K562 (cell line): ENCODE data around the gene GGA2. TPM values are rescaled to one million over a fixed set of nuclear protein-coding genes. Genes with fewer than 3 reads are reported as not detected.

Source experiments
- CC2D1A ChIP-seq: fragments of 450-650 bp; IDR thresholded peaks from 2 replicates; pipeline ENCODE4 v1.6.1; 2017; ENCODE audit warnings: mild to moderate bottlenecking
- DLX4 ChIP-seq: fragments of 250-450 bp; sonication (Bioruptor Pico); IDR thresholded peaks from 2 replicates; pipeline ENCODE4 v1.6.1; 2021; ENCODE audit warnings: mild to moderate bottlenecking
- DPF2 ChIP-seq: fragments of 450-650 bp; IDR thresholded peaks from 2 replicates; pipeline ENCODE4 v1.6.1; 2016
- FOXM1 ChIP-seq, 2 experiments: fragments of 450-650 bp in 1 of 2; sonication (generic) in 1 of 2; formaldehyde crosslinking in 1 of 2; IDR thresholded peaks; 2 replicates each; pipeline versions ENCODE4 v1.6.1 to v1.9.0; 2017 to 2022; ENCODE audit warnings: low read depth in 2 of 2, mild to moderate bottlenecking in 2 of 2, missing genetic modification reagents in 1 of 2, moderate library complexity in 1 of 2
- GABPB2 ChIP-seq: fragments of 250-450 bp; sonication (Bioruptor Pico); conservative IDR thresholded peaks from 2 replicates; pipeline ENCODE4 v1.5.1; 2021; ENCODE audit warnings: mild to moderate bottlenecking
- GTF3C2 ChIP-seq: IDR thresholded peaks from 3 replicates; pipeline ENCODE4 v1.6.1; 2011; ENCODE audit warnings: borderline replicate concordance, mild to moderate bottlenecking, moderate library complexity; ENCODE audit not compliant: insufficient read length; ENCODE audit errors: extremely low read depth
- MAFF ChIP-seq: IDR thresholded peaks from 2 replicates; pipeline ENCODE4 v1.6.1; 2012; ENCODE audit warnings: low read length, improper control_type of control experiment
- POLR2A ChIP-seq: fragments of 450-650 bp; conservative IDR thresholded peaks from 2 replicates; pipeline ENCODE4 v1.6.1; 2016
- PREB ChIP-seq: sonication (generic); formaldehyde crosslinking; IDR thresholded peaks from 2 replicates; pipeline ENCODE4 v1.8.1; 2023; ENCODE audit warnings: mild to moderate bottlenecking, missing genetic modification reagents
- PYGO2 ChIP-seq: fragments of 450-650 bp; IDR thresholded peaks from 2 replicates; pipeline ENCODE4 v1.6.1; 2016; ENCODE audit warnings: mild to moderate bottlenecking, missing genetic modification characterization, moderate library complexity, missing compliant biosample characterization
- RB1 ChIP-seq: fragments of 450-650 bp; IDR thresholded peaks from 2 replicates; pipeline ENCODE4 v1.6.1; 2017; ENCODE audit warnings: low read depth, mild to moderate bottlenecking
- SREBF2 ChIP-seq: sonication (generic); formaldehyde crosslinking; IDR thresholded peaks from 2 replicates; pipeline ENCODE4 v1.4.0; 2020; ENCODE audit warnings: mild to moderate bottlenecking, missing genetic modification reagents
- TSHZ1 ChIP-seq: fragments of 250-450 bp; sonication (Bioruptor Pico); IDR thresholded peaks from 2 replicates; pipeline ENCODE4 v1.4.0; 2020; ENCODE audit warnings: mild to moderate bottlenecking, moderate library complexity
- USF2 ChIP-seq: sonication (generic); formaldehyde crosslinking; IDR thresholded peaks from 2 replicates; pipeline ENCODE4 v1.5.0; 2020; ENCODE audit warnings: missing genetic modification reagents
- ZNF586 ChIP-seq: fragments of 450-650 bp; formaldehyde crosslinking; conservative IDR thresholded peaks from 2 replicates; pipeline ENCODE4 v1.4.0; 2020; ENCODE audit warnings: mild to moderate bottlenecking, moderate library complexity
- polyA plus RNA-seq, 8 experiments: library from polyadenylated mRNA; depleted of rRNA in 4 of 8; stranded (reverse) in 5 of 8; unstranded in 3 of 8; fragments of >200 nt; fragmentation: Nextera tagmentation in 2 of 8; fragmentation: Illumina TruSeq in 1 of 8; extraction: Ambion mirVana in 2 of 8; extraction: Trizol in 1 of 8; gene quantifications; 2 replicates each; pipeline versions ENCODE4 v1.2.1 to v1.2.3, GENCODE V29; 2011 to 2014; ENCODE audit warnings: inconsistent platforms in 1 of 8, missing spikeins in 1 of 8
- total RNA-seq, 7 experiments: library from RNA; depleted of rRNA in 6 of 7; stranded (reverse); fragments of >200 nt in 6 of 7; fragmentation: Illumina TruSeq in 2 of 7; extraction: Trizol in 2 of 7; gene quantifications; 2 replicates each; pipeline versions ENCODE4 v1.2.1 to v1.2.3, GENCODE V29; 2011 to 2021; ENCODE audit warnings: low replicate concordance in 1 of 7
- TF ChIP-seq, protein P1 (sequence below): fragments of 450-650 bp; IDR thresholded peaks from 2 replicates; pipeline ENCODE4 v1.7.1; 2018; ENCODE audit warnings: mild to moderate bottlenecking, low read depth; ENCODE audit not compliant: partially characterized antibody

The GGA2 gene
- total and polyA plus RNA-seq, 9 of the 15 experiments (the other 6 are each of a cell fraction or from before 2014, with no cell fraction given), result 11.9 to 133 (median 66.3) TPM

DNA sequence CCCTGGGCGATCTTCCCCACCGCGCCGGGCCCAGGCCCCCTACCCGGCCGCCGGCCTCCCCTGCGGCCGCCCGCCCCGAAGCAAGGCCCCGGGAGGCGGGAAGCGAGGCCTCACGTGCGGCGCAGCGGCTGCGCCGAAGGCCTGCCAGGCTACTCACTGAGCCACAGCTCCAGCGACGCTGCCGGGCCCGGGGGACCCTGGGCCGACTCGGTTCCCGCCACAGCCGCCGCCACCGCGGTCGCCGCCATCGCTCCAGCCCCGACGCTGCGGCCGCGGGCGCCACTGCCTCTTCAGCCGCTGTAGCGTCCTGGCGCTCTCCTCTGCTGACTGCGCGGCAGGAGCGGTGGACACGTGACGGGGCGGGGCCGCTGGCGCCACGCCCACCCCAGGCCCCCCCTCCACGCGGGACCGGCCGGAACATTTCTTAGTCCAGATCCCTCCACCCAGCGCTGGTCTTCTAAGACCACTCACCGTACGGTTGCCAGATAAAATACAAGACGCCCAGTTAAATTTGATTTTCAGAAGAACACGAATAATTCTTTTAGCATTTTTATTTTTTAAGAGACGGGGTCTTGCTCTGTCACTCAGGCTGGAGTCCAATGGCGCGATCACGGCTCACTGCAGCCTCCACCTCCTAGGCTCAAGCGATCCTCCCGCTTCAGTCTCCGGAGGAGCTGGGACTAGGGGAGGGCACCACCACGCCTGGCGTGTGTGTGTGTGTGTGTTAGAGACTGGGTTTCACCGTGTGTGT, at the start of gene GGA2 (continued):
- no peak for TF ChIP-seq DPF2
- TF ChIP-seq PREB (CRISPR knock-in tag), result no peak
- TF ChIP-seq USF2, result peak; percentile 98
- no peak for TF ChIP-seq GTF3C2
- no peak for TF ChIP-seq FOXM1 (IDR thresholded peaks at IDR 0.05; ENCODE audit: low read depth)
- TF ChIP-seq FOXM1 (CRISPR knock-in tag; IDR thresholded peaks at IDR 0.05; ENCODE audit: low read depth), result 0 out of 2 replicates have a peak, but pooled peaks have one; percentile 68
- peak; percentile 71 for TF ChIP-seq POLR2A
- no peak for TF ChIP-seq MAFF
- TF ChIP-seq CC2D1A, result no peak
- no peak for TF ChIP-seq PYGO2 (tag)
- no peak for TF ChIP-seq GABPB2 (CRISPR knock-in tag)
- TF ChIP-seq, protein P1, sequence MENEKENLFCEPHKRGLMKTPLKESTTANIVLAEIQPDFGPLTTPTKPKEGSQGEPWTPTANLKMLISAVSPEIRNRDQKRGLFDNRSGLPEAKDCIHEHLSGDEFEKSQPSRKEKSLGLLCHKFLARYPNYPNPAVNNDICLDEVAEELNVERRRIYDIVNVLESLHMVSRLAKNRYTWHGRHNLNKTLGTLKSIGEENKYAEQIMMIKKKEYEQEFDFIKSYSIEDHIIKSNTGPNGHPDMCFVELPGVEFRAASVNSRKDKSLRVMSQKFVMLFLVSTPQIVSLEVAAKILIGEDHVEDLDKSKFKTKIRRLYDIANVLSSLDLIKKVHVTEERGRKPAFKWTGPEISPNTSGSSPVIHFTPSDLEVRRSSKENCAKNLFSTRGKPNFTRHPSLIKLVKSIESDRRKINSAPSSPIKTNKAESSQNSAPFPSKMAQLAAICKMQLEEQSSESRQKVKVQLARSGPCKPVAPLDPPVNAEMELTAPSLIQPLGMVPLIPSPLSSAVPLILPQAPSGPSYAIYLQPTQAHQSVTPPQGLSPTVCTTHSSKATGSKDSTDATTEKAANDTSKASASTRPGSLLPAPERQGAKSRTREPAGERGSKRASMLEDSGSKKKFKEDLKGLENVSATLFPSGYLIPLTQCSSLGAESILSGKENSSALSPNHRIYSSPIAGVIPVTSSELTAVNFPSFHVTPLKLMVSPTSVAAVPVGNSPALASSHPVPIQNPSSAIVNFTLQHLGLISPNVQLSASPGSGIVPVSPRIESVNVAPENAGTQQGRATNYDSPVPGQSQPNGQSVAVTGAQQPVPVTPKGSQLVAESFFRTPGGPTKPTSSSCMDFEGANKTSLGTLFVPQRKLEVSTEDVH, result no peak
- no peak for TF ChIP-seq SREBF2
- no peak for TF ChIP-seq ZNF586 (CRISPR knock-in tag)
- peak; percentile 95 for TF ChIP-seq RB1
- TF ChIP-seq TSHZ1 (CRISPR knock-in tag), result no peak
- no peak for TF ChIP-seq DLX4
